Jurkat, Clone E6-1 (cell line): Measurements from ENCODE around the gene CBFA2T2. TPM values are rescaled to one million over a fixed set of nuclear protein-coding genes. Genes with fewer than 3 reads are reported as not detected.
"Not testable (repeated sequence)": the region's sequence is repeated elsewhere in the genome, so short reads cannot be mapped to it uniquely, and the experiment has no call there.

Experiments used
- DNase-seq: peaks from one replicate; pipeline ENCODE4 v3.0.0-alpha.2; 2011; ENCODE audit warnings: low read depth, low spot score
- H3K4me3 ChIP-seq: 2 replicates; pipeline ENCODE4 v1.5.1; 2011; ENCODE audit warnings: mild to moderate bottlenecking, low read length, control low read depth, moderate library complexity
- polyA plus RNA-seq: library from polyadenylated mRNA; unstranded; fragments of >200 nt; gene quantifications from one replicate; pipeline ENCODE4 v1.2.1, GENCODE V29; 2012; ENCODE audit warnings: missing spikeins; ENCODE audit not compliant: insufficient read length, insufficient read depth

CBFA2T2 gene
- 7.8 TPM for polyA plus RNA-seq

DNA sequence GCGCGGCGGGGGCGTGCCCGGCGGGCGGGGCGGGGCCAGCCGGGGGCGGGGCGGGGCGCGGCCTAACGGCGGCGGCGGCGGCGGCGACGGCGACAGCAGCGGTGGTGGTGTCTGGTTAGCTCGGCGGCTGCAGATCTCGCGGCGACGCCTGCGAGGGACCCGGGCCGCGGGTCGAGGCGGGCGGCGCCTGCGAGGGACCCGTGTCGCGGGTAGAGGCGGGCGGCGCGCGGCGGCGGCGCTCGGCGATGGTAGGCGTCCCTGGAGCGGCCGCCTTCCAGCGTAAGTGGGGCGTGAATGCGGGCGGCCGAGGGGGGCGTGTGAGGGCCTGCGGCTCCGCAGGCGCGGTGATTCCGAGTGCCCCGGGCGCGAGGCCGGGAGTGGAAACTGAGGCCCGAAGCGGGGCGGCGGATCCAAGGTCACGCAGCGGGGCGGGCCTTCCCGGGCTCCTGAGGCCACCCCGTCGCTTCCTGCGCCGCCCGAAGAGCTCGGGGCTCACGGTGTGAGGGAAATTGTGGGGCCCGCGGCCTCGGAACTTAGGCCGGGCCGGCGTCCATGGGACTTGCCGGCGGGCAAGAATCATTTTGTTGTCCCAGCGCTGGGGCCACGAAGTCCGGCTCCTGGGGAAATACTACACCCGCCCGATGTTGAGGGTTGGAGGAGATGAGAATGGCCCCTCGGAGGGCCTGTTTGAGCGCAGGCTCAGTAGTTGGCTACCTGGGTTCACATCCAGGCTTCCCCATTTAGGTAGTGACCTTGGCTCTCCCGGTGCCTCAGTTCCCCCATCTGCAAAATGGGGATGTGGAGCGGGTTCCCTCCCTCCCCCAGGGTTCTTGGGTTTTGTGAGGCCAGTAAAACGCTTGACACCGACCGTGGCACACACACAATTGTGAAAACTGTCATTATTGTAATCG, at the start of gene CBFA2T2:
Gene CBFA2T2 (plus strand): TSS at position 74 of the 911 bp plus-strand sequence. CDS start 172 bp downstream, at position 246.
- DNase-seq = peak; percentile 15
- H3K4me3 ChIP-seq = peak within 1 kb of the TSS; percentile 74

GRCh38 chr20:33440562-33440961, 49.3 kb upstream of the CBFA2T2 start:
- DNase-seq, H3K4me3 ChIP-seq: not testable (repeated sequence)

DNA sequence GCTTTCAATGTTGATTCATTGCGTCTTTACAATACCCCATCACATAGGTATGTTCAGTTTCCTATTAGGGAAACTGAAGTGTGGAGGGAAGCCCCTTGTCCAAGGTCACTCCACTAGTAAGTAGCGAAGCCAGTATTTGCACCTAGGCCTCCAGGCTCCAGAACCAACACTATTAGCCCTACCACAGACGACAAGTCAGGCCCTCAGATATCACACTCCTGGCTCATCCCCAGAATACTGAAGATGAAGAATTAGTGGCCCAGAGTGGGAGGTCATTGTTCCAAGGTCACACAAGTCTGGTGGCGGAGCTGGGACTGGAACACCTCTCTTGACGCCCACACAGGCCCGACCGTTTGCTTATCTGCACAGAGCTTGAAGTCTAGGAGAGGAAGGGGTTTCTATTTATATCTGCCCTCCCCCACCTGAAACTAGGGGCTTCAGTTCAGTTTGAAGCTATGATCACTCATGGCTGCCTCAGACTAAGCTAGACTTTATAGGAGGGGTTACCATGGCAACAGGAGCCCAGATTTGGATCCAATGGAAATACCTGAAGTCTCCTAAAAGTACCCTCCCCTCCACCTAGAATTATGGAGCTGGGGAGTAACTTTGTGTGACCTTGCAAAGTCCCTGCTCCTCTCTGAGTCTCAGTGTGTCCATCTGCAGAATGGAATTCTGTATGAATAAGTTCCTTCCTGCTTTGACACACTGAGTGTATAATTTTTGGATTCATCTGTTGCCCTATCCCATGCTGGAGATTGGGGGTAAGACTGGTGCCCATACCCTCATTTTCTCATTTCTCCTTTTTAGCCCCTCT, 48.5 kb upstream of the CBFA2T2 start:
- H3K4me3 ChIP-seq = no peak overlapping the region
- no peak for DNase-seq

- peak overlapping the region; percentile 75 for H3K4me3 ChIP-seq
- DNase-seq = no peak
Measured at GRCh38 chr20:33442136-33443005, 47.5 kb upstream of the CBFA2T2 start.

GRCh38 chr20:33443006-33443511, 46.8 kb upstream of the CBFA2T2 start:
- H3K4me3 ChIP-seq = peak overlapping the region; percentile 75
- DNase-seq = no peak

GRCh38 chr20:33443512-33444239, 46.2 kb upstream of the CBFA2T2 start, which contains the start of gene SNTA1:
Gene SNTA1 (minus strand): TSS chr20:33443763. CDS start chr20:33443620, 143 bp downstream.
- H3K4me3 ChIP-seq = peak within 1 kb of the TSS; percentile 75
- DNase-seq = peak; percentile 67

- peak overlapping the region; percentile 75 for H3K4me3 ChIP-seq
- no peak for DNase-seq
Measured at GRCh38 chr20:33444797-33445560, 44.9 kb upstream of the CBFA2T2 start.

GRCh38 chr20:33445881-33446625, 43.8 kb upstream of the CBFA2T2 start:
- DNase-seq = no peak
- no peak overlapping the region for H3K4me3 ChIP-seq

DNA sequence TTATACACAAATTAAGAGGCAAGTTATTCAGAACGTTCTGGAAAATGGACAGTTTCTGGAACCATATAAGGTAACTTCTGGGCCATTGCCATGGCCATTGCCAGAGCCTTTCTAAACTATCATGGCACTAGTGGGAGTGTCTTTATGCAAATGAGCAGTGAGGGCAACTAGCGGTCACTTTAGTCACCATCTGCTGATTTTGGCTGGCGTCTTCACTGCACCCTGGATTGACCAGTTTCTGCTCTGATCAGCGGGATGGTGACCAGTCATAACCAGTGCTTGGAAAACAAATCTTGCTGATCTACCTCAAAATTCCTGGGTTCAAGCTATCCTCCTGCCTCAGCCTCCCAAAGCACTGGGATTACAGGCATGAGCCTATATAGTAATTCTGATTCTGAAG, 39.0 kb upstream of the CBFA2T2 start:
- no peak overlapping the region for H3K4me3 ChIP-seq
- DNase-seq = no peak

GRCh38 chr20:33456916-33457642, 32.8 kb upstream of the CBFA2T2 start:
- DNase-seq = peak; percentile 45
- H3K4me3 ChIP-seq = not testable (repeated sequence)

DNA sequence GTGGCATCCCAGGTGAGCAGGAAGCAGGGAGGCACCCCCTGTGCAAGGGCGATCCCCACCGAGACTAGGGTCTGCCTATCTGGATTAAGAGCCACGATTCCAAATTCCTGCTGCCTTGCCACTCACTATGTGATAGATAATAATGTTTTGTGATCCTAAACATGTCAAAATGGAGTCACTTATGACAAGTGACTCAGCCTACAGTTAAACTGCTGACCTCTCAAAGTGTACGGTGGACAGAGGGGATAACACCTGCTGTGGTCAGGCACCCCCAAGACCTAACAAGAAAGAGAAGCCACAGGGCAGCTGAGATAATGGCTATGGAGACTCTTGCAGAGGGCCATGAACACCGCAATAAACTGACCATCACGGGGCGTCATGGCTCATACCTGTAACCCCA, 30.3 kb upstream of the CBFA2T2 start:
- no peak for DNase-seq
- H3K4me3 ChIP-seq = no peak overlapping the region

DNA sequence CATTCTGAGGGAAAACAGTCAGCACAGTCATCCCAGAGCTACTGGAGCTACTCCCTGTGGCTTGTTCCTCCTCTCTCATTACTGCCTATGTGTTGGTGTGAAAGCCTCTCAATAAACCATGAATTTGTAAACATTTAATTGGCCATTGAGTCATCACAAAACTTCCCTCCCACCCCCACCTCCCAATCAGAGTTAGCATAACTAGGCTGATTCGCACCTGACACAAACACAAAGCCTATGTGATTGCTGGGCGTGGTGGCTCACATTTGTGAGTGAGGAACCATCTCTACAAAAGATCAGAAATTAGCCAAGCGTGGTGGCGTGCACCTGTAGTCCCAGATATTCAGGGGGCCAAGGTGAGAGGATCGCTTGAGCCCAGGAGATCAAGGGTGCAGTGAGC, 29.2 kb upstream of the CBFA2T2 start:
- DNase-seq = no peak
- no peak overlapping the region for H3K4me3 ChIP-seq

GRCh38 chr20:33463332-33464101, 26.4 kb upstream of the CBFA2T2 start:
- H3K4me3 ChIP-seq = no peak overlapping the region
- DNase-seq = no peak

DNA sequence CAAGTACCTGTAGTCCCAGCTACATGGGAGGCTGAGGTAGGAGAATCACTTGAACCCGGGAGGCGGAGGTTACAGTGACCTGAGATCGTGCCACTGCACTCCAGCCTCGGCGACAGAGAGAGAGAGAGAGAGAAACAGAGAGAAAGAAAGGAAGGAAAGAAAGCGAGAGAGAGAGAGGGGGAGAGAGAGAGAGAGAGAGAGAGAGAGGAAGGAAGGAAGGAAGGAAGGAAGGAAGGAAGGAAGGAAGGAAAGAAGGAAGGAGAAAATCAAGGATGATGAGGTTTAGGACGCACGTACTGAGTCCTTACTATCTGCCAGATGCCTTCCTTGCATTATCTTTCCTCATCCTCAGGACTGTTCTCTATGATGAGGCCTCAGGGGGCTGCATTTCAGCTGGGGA, 25.1 kb upstream of the CBFA2T2 start:
- H3K4me3 ChIP-seq, DNase-seq: not testable (repeated sequence)

DNA sequence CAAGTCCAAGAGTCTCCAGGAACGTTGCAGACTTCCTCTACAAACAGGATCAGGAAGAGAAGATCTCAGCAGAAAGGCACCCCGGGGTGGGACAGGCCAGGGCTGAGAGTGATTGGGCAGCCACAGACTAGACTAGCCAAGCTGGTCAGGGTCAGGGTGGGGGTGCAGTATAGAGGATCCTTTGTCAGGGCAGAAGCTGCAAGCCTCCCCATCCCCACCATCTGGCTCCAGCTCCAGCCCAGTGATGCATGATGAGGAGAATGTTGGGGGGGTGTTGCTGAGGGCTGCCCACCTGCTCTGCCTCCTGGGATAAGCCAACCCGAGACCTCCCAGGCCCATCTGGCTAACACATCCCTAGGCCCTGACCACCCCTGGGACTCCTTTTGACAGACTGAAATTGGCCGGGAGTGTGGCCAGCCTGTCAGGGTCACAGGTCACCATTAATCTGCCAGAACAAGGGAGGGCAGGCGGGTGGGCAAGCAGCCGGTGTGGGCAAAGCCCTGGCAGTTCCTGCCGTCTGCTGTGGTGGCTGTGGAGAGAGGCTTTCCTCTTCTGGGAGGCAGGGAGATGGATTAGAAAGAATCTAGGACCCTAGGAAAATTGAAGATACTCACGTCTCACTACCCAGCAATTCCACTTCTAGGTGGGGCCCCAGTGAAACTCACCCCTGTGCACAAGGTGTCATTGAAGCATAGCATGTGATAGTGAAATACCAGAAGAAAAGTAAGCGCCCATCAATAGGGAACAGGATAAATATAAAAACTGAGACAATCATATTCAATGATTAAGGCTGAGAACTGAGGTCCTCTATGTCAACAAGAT, 24.2 kb upstream of the CBFA2T2 start:
- no peak overlapping the region for H3K4me3 ChIP-seq

More for the DNA sequence above, 24.2 kb upstream of the CBFA2T2 start:
- no peak for DNase-seq
